CD4-positive, alpha-beta T cell (primary cell): ENCODE results near the gene DDI1. TPM values are rescaled to one million over a fixed set of nuclear protein-coding genes. Genes with fewer than 3 reads are reported as not detected.

Source experiments
- ATAC-seq: fragments of 200-7000 bp; cut with Tn5 transposase; one replicate; pipeline ENCODE4 v1.10.0; 2022; ENCODE audit warnings: mild to moderate bottlenecking; ENCODE audit not compliant: poor library complexity
- CTCF ChIA-PET: fragments of 350-600 bp; sonication (Branson Sonifier 250); formaldehyde crosslinking; loops from one replicate; lab custom pipeline; 2021; ENCODE audit warnings: antibody characterized with exemption, inconsistent platforms; lab: Charles Lee
- POLR2A ChIA-PET: fragments of 350-600 bp; sonication (Branson Sonifier 250); formaldehyde crosslinking; loops from one replicate; lab custom pipeline; 2021; ENCODE audit warnings: antibody characterized with exemption, inconsistent platforms; lab: Charles Lee
- DNase-seq, 14 experiments: peaks; one replicate each; pipeline ENCODE4 v3.0.0-alpha.2; 2013 to 2020; ENCODE audit warnings: mixed read lengths in 2 of 14
- H3K27ac ChIP-seq, 2 donors: one replicate each; pipeline versions ENCODE4 v1.5.1 to v1.7.0; 2013; ENCODE audit warnings: low read length in 2 of 2, low read depth in 1 of 2, mild to moderate bottlenecking in 1 of 2
- H3K27me3 ChIP-seq, 2 experiments: 1 replicate in 1 of 2; 2 replicates in 1 of 2; pipeline versions ENCODE4 v1.6.1 to v1.7.0; 2013; ENCODE audit warnings: low read length in 2 of 2, control low read depth in 1 of 2, mild to moderate bottlenecking in 1 of 2, moderate library complexity in 1 of 2; ENCODE audit not compliant: insufficient read depth in 2 of 2, control insufficient read depth in 1 of 2
- H3K36me3 ChIP-seq: one replicate; pipeline ENCODE4 v1.6.1; 2013; ENCODE audit warnings: low read length, control low read depth; ENCODE audit not compliant: insufficient read depth
- H3K4me1 ChIP-seq: one replicate; pipeline ENCODE4 v1.6.1; 2013; ENCODE audit warnings: low read length, control low read depth; ENCODE audit not compliant: insufficient read depth
- H3K4me3 ChIP-seq: one replicate; pipeline ENCODE4 v1.5.1; 2013; ENCODE audit warnings: mild to moderate bottlenecking, low read length, moderate library complexity
- H3K9me3 ChIP-seq, 2 experiments: 1 replicate in 1 of 2; 2 replicates in 1 of 2; pipeline versions ENCODE4 v1.6.1 to v1.7.0; 2013; ENCODE audit warnings: low read length in 2 of 2, mild to moderate bottlenecking in 2 of 2, control low read depth in 1 of 2, moderate library complexity in 1 of 2; ENCODE audit not compliant: control insufficient read depth in 1 of 2, insufficient read depth in 1 of 2
- H3K27ac Mint-ChIP-seq: one replicate; pipeline ENCODE4 v1.8.0; 2020; ENCODE audit warnings: mixed read lengths
- H3K27me3 Mint-ChIP-seq: one replicate; pipeline ENCODE4 v1.8.0; 2021; ENCODE audit warnings: mixed read lengths
- H3K36me3 Mint-ChIP-seq: one replicate; pipeline ENCODE4 v1.8.0; 2021; ENCODE audit warnings: low read depth, mixed read lengths
- H3K4me1 Mint-ChIP-seq: one replicate; pipeline ENCODE4 v1.8.0; 2021; ENCODE audit warnings: low read depth, mixed read lengths
- H3K4me3 Mint-ChIP-seq: one replicate; pipeline ENCODE4 v1.8.0; 2020; ENCODE audit warnings: mild to moderate bottlenecking, mixed read lengths
- H3K9me3 Mint-ChIP-seq: one replicate; pipeline ENCODE4 v1.8.0; 2020; ENCODE audit warnings: mixed read lengths
- intact Hi-C, 2 experiments: fragments of 100-400 bp; cut with DNase I in 1 of 2; cut with micrococcal nuclease in 1 of 2; formaldehyde crosslinking; loops; one replicate each; pipeline versions ENCODE4 v1.15.1 to v1.9.0; 2023 to 2025; cut with DNase I, micrococcal nuclease
- total RNA-seq, 174 experiments: library from RNA in 2 of 174; stranded (reverse) in 2 of 174; gene quantifications; one replicate each; pipeline ENCODE4 v1.2.3 and lab custom pipeline; 2021 to 2026
- TF ChIP-seq, protein P1 (sequence below): fragments of 200-600 bp; IDR thresholded peaks from one replicate; pipeline ENCODE4 v1.8.0; 2022; ENCODE audit warnings: antibody characterized with exemption, mild to moderate bottlenecking

Gene DDI1
- total RNA-seq, 2 experiments from 2014 or later: not detected

DNA sequence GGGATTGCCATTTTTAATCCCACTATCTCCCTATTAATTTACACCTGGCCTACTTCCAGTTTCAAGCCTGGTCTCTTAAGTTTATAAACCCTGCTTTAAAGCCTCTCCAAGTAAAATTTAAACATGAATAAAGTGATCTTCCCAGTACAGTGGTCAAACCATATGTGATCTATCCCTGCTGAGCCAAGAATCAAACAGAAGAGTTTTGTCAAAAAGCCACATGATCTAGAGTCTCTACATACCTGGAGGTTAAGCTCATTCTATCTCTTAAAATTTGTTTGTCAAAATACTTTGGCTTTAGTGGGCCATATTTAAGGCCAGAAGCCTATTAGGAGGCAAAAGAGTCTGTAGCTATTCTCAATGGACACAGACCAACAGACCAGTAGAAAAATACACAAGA, 42.9 kb upstream of the DDI1 start:
- ChIA-PET CTCF (no interaction called here), POLR2A (no interaction called here)
- Histone ChIP-seq H3K4me3 (no peak overlapping the region), H3K27ac (no peak overlapping the region), H3K9me3 (no peaks in the 10 kb centered on the region), H3K4me1 (no peaks in the 10 kb centered on the region), H3K36me3 (no peaks in the 10 kb centered on the region), H3K27me3 (no peaks in the 10 kb centered on the region)
- Mint-ChIP-seq H3K27me3 (no peaks in the 10 kb centered on the region), H3K4me3 (no peak overlapping the region), H3K4me1 (no peaks in the 10 kb centered on the region), H3K36me3 (no peaks in the 10 kb centered on the region), H3K9me3 (no peaks in the 10 kb centered on the region), H3K27ac (no peak overlapping the region)
- intact Hi-C loops: no loop called here
- TF ChIP-seq, protein P1, sequence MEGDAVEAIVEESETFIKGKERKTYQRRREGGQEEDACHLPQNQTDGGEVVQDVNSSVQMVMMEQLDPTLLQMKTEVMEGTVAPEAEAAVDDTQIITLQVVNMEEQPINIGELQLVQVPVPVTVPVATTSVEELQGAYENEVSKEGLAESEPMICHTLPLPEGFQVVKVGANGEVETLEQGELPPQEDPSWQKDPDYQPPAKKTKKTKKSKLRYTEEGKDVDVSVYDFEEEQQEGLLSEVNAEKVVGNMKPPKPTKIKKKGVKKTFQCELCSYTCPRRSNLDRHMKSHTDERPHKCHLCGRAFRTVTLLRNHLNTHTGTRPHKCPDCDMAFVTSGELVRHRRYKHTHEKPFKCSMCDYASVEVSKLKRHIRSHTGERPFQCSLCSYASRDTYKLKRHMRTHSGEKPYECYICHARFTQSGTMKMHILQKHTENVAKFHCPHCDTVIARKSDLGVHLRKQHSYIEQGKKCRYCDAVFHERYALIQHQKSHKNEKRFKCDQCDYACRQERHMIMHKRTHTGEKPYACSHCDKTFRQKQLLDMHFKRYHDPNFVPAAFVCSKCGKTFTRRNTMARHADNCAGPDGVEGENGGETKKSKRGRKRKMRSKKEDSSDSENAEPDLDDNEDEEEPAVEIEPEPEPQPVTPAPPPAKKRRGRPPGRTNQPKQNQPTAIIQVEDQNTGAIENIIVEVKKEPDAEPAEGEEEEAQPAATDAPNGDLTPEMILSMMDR: no peak
- ATAC-seq (no peak), DNase-seq (no peak)

DNA sequence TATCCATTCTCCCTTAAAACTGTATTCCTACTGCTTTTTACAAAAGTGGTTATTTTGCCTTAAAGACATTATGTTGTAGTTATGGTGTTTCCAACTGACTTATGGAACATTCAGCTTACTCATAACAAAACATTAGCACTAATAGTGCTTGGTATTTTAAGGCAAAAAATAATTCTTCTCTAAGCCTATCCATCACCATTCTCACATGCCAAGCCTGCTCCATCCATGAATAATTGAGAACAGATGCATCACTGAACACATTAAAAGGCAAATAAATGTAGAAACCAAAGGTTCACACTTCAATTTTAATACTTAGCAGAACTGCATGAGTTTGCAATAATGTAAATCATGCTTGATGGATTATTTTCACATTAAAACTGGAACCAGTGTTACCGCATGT, 42.3 kb upstream of the DDI1 start:
- no peak for ATAC-seq
- no peak overlapping the region for H3K4me3 ChIP-seq
- Mint-ChIP-seq H3K27me3 (no peaks in the 10 kb centered on the region), H3K4me3 (no peak overlapping the region), H3K36me3 (no peaks in the 10 kb centered on the region), H3K4me1 (no peaks in the 10 kb centered on the region), H3K27ac (no peak overlapping the region), H3K9me3 (no peaks in the 10 kb centered on the region)
- no peaks in the 10 kb centered on the region for H3K4me1 ChIP-seq
- no peak overlapping the region for H3K27ac ChIP-seq
- no peaks in the 10 kb centered on the region for H3K36me3 ChIP-seq
- CTCF ChIA-PET: no interaction called here
- no peaks in the 10 kb centered on the region for H3K9me3 ChIP-seq
- POLR2A ChIA-PET: no interaction called here
- H3K27me3 ChIP-seq: no peaks in the 10 kb centered on the region
- intact Hi-C loops: no loop called here
- no peak for DNase-seq
- TF ChIP-seq, protein P1: no peak

DNA sequence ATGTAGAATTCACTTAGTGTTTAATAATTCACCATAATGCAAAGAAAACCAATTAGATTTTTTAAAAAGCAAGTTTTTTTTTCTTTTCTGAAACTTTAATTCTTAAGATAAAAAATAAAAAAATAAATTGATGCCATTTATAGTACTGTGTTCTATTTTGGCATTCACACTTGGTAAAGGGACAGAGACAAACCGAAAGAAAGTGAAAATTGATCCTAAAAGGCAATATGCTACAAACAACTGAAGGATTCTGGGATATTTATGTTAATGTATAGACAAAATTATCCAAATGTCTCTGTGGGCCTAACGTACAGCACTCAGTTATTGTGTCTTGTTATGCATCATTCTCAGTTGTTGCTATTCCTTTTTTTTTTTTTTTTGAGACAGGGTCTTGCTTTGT, 41.9 kb upstream of the DDI1 start:
- H3K4me1 Mint-ChIP-seq: no peaks in the 10 kb centered on the region
- TF ChIP-seq, protein P1: no peak
- CTCF ChIA-PET: no interaction called here
- H3K27ac ChIP-seq: no peak overlapping the region
- H3K27me3 ChIP-seq: no peaks in the 10 kb centered on the region
- no peak overlapping the region for H3K27ac Mint-ChIP-seq
- H3K36me3 ChIP-seq: no peaks in the 10 kb centered on the region
- no peaks in the 10 kb centered on the region for H3K27me3 Mint-ChIP-seq
- H3K4me3 Mint-ChIP-seq: no peak overlapping the region
- no peak for ATAC-seq
- H3K36me3 Mint-ChIP-seq: no peaks in the 10 kb centered on the region
- H3K9me3 Mint-ChIP-seq: no peaks in the 10 kb centered on the region
- no peaks in the 10 kb centered on the region for H3K4me1 ChIP-seq
- DNase-seq: no peak
- H3K4me3 ChIP-seq: no peak overlapping the region
- POLR2A ChIA-PET: no interaction called here
- intact Hi-C loops: no loop called here
- no peaks in the 10 kb centered on the region for H3K9me3 ChIP-seq
